D721Med (cell line): ENCODE data around the gene GDAP2.

Experiments
- DNase-seq: peaks from one replicate; pipeline ENCODE4 v3.0.0; 2011; ENCODE audit warnings: low spot score; ENCODE audit not compliant: insufficient read length
- FAIRE-seq: peaks from 2 replicates; lab custom pipeline; 2011; peaks lifted over from hg19 to GRCh38; lab: Jason Lieb, UNC
- CTCF ChIP-seq: IDR thresholded peaks from 2 replicates; pipeline ENCODE4 v1.5.1; 2012; ENCODE audit warnings: mild to moderate bottlenecking, control low read depth; ENCODE audit not compliant: insufficient read depth; ENCODE audit errors: missing control alignments

The GDAP2 gene

GRCh38 chr1:117890452-117890851 lies 39.0 kb downstream of the GDAP2 start:
- no peak for DNase-seq
- TF ChIP-seq CTCF = no peak
- FAIRE-seq = no peak

GRCh38 chr1:117886101-117886795 lies 43.2 kb downstream of the GDAP2 start:
- TF ChIP-seq CTCF = no peak
- DNase-seq = no peak
- no peak for FAIRE-seq

GRCh38 chr1:117883616-117884015 lies 45.8 kb downstream of the GDAP2 start:
- DNase-seq (no peak), FAIRE-seq (no peak)
- TF ChIP-seq CTCF = no peak

DNA sequence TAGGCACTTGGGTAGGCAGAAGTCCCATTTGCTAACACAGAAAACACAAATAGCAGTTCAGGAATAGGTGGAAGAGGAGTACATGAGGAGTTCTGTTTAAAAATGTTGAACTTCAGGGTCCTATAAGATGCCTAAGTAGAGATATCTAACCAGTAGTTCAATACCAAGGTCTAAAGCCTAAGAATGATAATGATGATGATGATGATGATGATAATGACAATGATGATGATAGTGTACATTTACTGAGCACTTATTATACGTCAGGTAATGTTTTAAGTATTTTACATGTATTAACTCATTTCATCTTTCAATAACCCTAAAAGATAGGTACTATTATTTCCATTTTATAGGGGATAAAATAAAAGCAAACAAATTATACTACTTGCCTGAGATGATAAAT lies 50.1 kb downstream of the GDAP2 start:
- TF ChIP-seq CTCF = no peak
- DNase-seq (no peak), FAIRE-seq (no peak)

GRCh38 chr1:117877823-117878222 lies 51.6 kb downstream of the GDAP2 start:
- DNase-seq (no peak), FAIRE-seq (no peak)

DNA sequence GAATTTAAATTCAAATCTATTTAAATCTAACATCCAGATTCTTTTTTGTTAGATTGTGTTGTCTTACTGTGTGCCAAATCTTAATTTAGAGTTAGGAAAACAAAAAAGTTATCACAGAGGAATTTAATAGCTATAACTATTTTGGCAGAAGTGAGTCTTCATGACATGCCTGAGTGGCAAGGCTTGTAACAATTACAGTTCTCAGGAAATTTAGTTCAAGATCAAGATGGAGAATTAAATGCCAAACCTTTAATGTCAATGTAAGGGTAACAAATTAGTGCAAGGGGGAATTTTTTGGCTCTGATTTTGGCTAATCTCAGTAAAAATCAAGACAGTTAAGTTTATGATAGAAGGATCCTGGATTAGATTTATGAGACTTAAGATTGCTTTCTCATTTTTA lies 58.4 kb downstream of the GDAP2 start:
- FAIRE-seq = no peak
- TF ChIP-seq CTCF = no peak
- DNase-seq = no peak

More at GRCh38 chr1:117877823-117878222, 51.6 kb downstream of the GDAP2 start:
- no peak for TF ChIP-seq CTCF

GRCh38 chr1:117861694-117862093 lies 67.7 kb downstream of the GDAP2 start:
- no peak for TF ChIP-seq CTCF
- FAIRE-seq = no peak
- DNase-seq = no peak
